COLO668 (cell line): ENCODE data around the gene PRRX2.

ENCODE experiments used
- DNase-seq: peaks from one replicate; lab custom pipeline; 2025; ENCODE audit not compliant: unreplicated experiment; lab: John Stamatoyannopoulos, UW

Gene PRRX2

GRCh38 chr9:129702589-129703520 is 37.4 kb downstream of the PRRX2 start:
- DNase-seq = no peak

- DNase-seq = no peak
Observed at GRCh38 chr9:129703667-129704355, 38.4 kb downstream of the PRRX2 start.

GRCh38 chr9:129704807-129705206 is 39.4 kb downstream of the PRRX2 start:
- DNase-seq = no peak

- no peak for DNase-seq
Observed at GRCh38 chr9:129708793-129709192, 43.3 kb downstream of the PRRX2 start.

- no peak for DNase-seq
Observed at GRCh38 chr9:129709438-129710168, 44.2 kb downstream of the PRRX2 start.

GRCh38 chr9:129710169-129710453 is 44.7 kb downstream of the PRRX2 start:
- no peak for DNase-seq

- no peak for DNase-seq
Observed at GRCh38 chr9:129712634-129713401, 47.4 kb downstream of the PRRX2 start.

GRCh38 chr9:129713402-129713679 is 47.9 kb downstream of the PRRX2 start:
- no peak for DNase-seq

- DNase-seq = no peak
Observed at GRCh38 chr9:129714511-129715061, 49.1 kb downstream of the PRRX2 start.

GRCh38 chr9:129716091-129716490 is 50.6 kb downstream of the PRRX2 start:
- no peak for DNase-seq

- no peak for DNase-seq
Observed at GRCh38 chr9:129717991-129718390, 52.5 kb downstream of the PRRX2 start.

GRCh38 chr9:129718647-129719046 is 53.2 kb downstream of the PRRX2 start:
- DNase-seq = no peak

- DNase-seq = no peak
Observed at GRCh38 chr9:129719135-129719534, 53.7 kb downstream of the PRRX2 start.

GRCh38 chr9:129720181-129720864 is 54.9 kb downstream of the PRRX2 start:
- peak; percentile 6 for DNase-seq

- no peak for DNase-seq
Observed at GRCh38 chr9:129720865-129721545, 55.6 kb downstream of the PRRX2 start.

- no peak for DNase-seq
Observed at GRCh38 chr9:129722913-129723312, 57.5 kb downstream of the PRRX2 start.

- no peak for DNase-seq
Observed at GRCh38 chr9:129724456-129725190, 59.2 kb downstream of the PRRX2 start.

GRCh38 chr9:129725795-129726251 is 60.4 kb downstream of the PRRX2 start:
- DNase-seq = no peak
